IMR-90 (cell line): ENCODE data around the gene ADGRG6.

Source experiments
- FOS ChIP-seq: fragments of 150-350 bp; IDR thresholded peaks from 2 replicates; pipeline ENCODE4 v1.6.1; 2016; ENCODE audit warnings: low read depth, low read length
- MAFK ChIP-seq: IDR thresholded peaks from 2 replicates; pipeline ENCODE4 v1.6.1; 2012; ENCODE audit warnings: low read depth, low read length, improper control_type of control experiment
- NFE2L2 ChIP-seq: fragments of 150-350 bp; IDR thresholded peaks from 2 replicates; pipeline ENCODE4 v1.6.1; 2016; ENCODE audit warnings: low read depth, mild to moderate bottlenecking, low read length
- POLR2A ChIP-seq: IDR thresholded peaks from 2 replicates; pipeline ENCODE4 v1.6.1; 2012; ENCODE audit warnings: mild to moderate bottlenecking, low read depth, low read length
- RFX5 ChIP-seq: IDR thresholded peaks from 2 replicates; pipeline ENCODE4 v1.8.0; 2012; ENCODE audit warnings: low read depth, mild to moderate bottlenecking, low read length, moderate library complexity
- TF ChIP-seq, protein P1 (sequence below): conservative IDR thresholded peaks from 2 replicates; pipeline ENCODE4 v1.5.1; 2012; ENCODE audit warnings: mild to moderate bottlenecking, low read depth, low read length, improper control_type of control experiment
- TF ChIP-seq, protein P2 (sequence below): fragments of 150-350 bp; IDR thresholded peaks from 2 replicates; pipeline ENCODE4 v1.6.1; 2016; ENCODE audit warnings: low read depth, mild to moderate bottlenecking, low read length, moderate library complexity, borderline replicate concordance
- TF ChIP-seq, protein P3 (sequence below): fragments of 150-350 bp; IDR thresholded peaks from 2 replicates; pipeline ENCODE4 v1.6.1; 2017; ENCODE audit warnings: mild to moderate bottlenecking, antibody characterized with exemption, low read length, low read depth

DNA sequence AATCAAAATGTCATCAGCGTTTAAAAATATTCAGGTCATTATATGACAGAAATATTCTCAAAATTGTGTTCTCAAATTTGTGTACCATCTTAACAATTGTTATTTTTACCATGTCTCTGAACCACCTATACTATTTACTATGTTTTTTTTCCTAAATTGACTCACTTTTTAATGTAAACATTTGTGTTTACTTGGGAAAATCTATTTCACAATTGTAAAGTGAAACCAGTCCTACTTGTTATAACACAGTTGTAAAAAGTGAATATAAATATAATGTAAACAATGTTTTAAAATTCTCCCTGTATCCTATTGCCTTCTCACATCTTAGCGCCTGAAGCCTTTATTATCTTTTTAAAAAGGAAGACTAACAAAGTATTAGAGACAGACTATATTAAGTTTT lies 83.5 kb downstream of the ADGRG6 start:
- TF ChIP-seq, protein P1, sequence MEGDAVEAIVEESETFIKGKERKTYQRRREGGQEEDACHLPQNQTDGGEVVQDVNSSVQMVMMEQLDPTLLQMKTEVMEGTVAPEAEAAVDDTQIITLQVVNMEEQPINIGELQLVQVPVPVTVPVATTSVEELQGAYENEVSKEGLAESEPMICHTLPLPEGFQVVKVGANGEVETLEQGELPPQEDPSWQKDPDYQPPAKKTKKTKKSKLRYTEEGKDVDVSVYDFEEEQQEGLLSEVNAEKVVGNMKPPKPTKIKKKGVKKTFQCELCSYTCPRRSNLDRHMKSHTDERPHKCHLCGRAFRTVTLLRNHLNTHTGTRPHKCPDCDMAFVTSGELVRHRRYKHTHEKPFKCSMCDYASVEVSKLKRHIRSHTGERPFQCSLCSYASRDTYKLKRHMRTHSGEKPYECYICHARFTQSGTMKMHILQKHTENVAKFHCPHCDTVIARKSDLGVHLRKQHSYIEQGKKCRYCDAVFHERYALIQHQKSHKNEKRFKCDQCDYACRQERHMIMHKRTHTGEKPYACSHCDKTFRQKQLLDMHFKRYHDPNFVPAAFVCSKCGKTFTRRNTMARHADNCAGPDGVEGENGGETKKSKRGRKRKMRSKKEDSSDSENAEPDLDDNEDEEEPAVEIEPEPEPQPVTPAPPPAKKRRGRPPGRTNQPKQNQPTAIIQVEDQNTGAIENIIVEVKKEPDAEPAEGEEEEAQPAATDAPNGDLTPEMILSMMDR = no peak
- TF ChIP-seq FOS (no peak), NFE2L2 (no peak), RFX5 (no peak), POLR2A (no peak), MAFK (no peak)
- TF ChIP-seq, protein P2, sequence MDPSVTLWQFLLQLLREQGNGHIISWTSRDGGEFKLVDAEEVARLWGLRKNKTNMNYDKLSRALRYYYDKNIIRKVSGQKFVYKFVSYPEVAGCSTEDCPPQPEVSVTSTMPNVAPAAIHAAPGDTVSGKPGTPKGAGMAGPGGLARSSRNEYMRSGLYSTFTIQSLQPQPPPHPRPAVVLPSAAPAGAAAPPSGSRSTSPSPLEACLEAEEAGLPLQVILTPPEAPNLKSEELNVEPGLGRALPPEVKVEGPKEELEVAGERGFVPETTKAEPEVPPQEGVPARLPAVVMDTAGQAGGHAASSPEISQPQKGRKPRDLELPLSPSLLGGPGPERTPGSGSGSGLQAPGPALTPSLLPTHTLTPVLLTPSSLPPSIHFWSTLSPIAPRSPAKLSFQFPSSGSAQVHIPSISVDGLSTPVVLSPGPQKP = no peak
- TF ChIP-seq, protein P3, sequence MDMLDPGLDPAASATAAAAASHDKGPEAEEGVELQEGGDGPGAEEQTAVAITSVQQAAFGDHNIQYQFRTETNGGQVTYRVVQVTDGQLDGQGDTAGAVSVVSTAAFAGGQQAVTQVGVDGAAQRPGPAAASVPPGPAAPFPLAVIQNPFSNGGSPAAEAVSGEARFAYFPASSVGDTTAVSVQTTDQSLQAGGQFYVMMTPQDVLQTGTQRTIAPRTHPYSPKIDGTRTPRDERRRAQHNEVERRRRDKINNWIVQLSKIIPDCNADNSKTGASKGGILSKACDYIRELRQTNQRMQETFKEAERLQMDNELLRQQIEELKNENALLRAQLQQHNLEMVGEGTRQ = no peak
